H1 (cell line): ENCODE data around the gene LRBA. TPM values are rescaled to one million over a fixed set of nuclear protein-coding genes. Genes with fewer than 3 reads are reported as not detected.
"Not testable (repeated sequence)": the region's sequence is repeated elsewhere in the genome, so short reads cannot be mapped to it uniquely, and the experiment has no call there.

ENCODE experiments used
- CTCF ChIA-PET: fragments of 300-600 bp; sonication (Branson Sonifier 250); formaldehyde crosslinking; loops from one replicate; lab custom pipeline; 2021; ENCODE audit not compliant: partially characterized antibody; lab: Charles Lee
- POLR2A ChIA-PET: fragments of 300-600 bp; sonication (Branson Sonifier 250); formaldehyde crosslinking; loops from one replicate; lab custom pipeline; 2021; ENCODE audit warnings: inconsistent platforms; ENCODE audit not compliant: partially characterized antibody; lab: Charles Lee
- DNase-seq, 2 experiments: peaks; one replicate each; pipeline versions ENCODE4 v3.0.0 to v3.0.0-alpha.2; 2010 to 2022; ENCODE audit warnings: low spot score in 2 of 2, low read depth in 1 of 2, mixed read lengths in 1 of 2
- FAIRE-seq: peaks from 2 replicates; lab custom pipeline; 2011; peaks lifted over from hg19 to GRCh38; lab: Jason Lieb, UNC
- H2AFZ ChIP-seq: 2 replicates; pipeline ENCODE4 v1.8.1; 2012; ENCODE audit warnings: low read length, inconsistent platforms
- H2AK5ac ChIP-seq: 2 replicates; pipeline ENCODE4 v1.6.1; 2013; ENCODE audit warnings: low read depth, low read length
- H2BK120ac ChIP-seq: replicated peaks from 2 replicates; pipeline ENCODE3; 2013; ENCODE audit warnings: low read depth, low read length, inconsistent platforms
- H2BK12ac ChIP-seq: 2 replicates; pipeline ENCODE4 v1.6.1; 2013; ENCODE audit warnings: low read depth, low read length
- H2BK15ac ChIP-seq: 2 replicates; pipeline ENCODE4 v1.6.1; 2013; ENCODE audit warnings: low read length
- H2BK20ac ChIP-seq: 2 replicates; pipeline ENCODE4 v1.6.1; 2013; ENCODE audit warnings: low read length
- H2BK5ac ChIP-seq: 2 replicates; pipeline ENCODE4 v1.6.1; 2013; ENCODE audit warnings: low read depth, low read length
- H3K14ac ChIP-seq: 2 replicates; pipeline ENCODE4 v1.6.1; 2013; ENCODE audit warnings: inconsistent platforms; ENCODE audit not compliant: insufficient read length
- H3K18ac ChIP-seq: 2 replicates; pipeline ENCODE4 v1.6.1; 2013; ENCODE audit warnings: low read length; ENCODE audit errors: extremely low read depth
- H3K23ac ChIP-seq: 2 replicates; pipeline ENCODE4 v1.6.1; 2013; ENCODE audit warnings: inconsistent platforms; ENCODE audit not compliant: insufficient read length
- H3K23me2 ChIP-seq: 2 replicates; pipeline ENCODE4 v1.6.1; 2013; ENCODE audit warnings: low read depth, low read length
- H3K27ac ChIP-seq: 2 replicates; pipeline ENCODE4 v1.6.1; 2011; ENCODE audit warnings: low read depth, low read length, inconsistent platforms
- H3K27me3 ChIP-seq, 4 experiments: replicated peaks in 1 of 4; 1 replicate in 1 of 4; 2 replicates in 3 of 4; pipeline versions ENCODE4 v1.6.1 to v1.8.1; 2011 to 2013; ENCODE audit warnings: low read length in 3 of 4, mild to moderate bottlenecking in 3 of 4, inconsistent platforms in 2 of 4, mixed read lengths in 2 of 4, moderate library complexity in 1 of 4; ENCODE audit not compliant: control insufficient read depth in 3 of 4, insufficient read depth in 3 of 4; ENCODE audit errors: extremely low read depth in 1 of 4
- H3K36me3 ChIP-seq, 4 experiments: 2 replicates each; pipeline versions ENCODE4 v1.6.1 to v1.8.1; 2011 to 2013; ENCODE audit warnings: mild to moderate bottlenecking in 4 of 4, low read length in 3 of 4, moderate library complexity in 2 of 4, control low read depth in 1 of 4, inconsistent platforms in 1 of 4; ENCODE audit not compliant: insufficient read depth in 4 of 4, control insufficient read depth in 2 of 4
- H3K4ac ChIP-seq: replicated peaks from 2 replicates; pipeline ENCODE3; 2013; ENCODE audit warnings: low read length, low read depth, mixed read lengths, inconsistent platforms; ENCODE audit not compliant: insufficient read length
- H3K4me1 ChIP-seq, 4 experiments: replicated peaks in 1 of 4; 1 replicate in 1 of 4; 2 replicates in 3 of 4; pipeline versions ENCODE4 v1.6.1 to v1.8.1; 2011 to 2013; ENCODE audit warnings: low read length in 3 of 4, inconsistent platforms in 2 of 4, mixed read lengths in 1 of 4; ENCODE audit not compliant: insufficient read depth in 4 of 4, control insufficient read depth in 3 of 4
- H3K4me2 ChIP-seq, 2 experiments: 2 replicates each; pipeline versions ENCODE4 v1.6.1 to v1.8.1; 2011 to 2013; ENCODE audit warnings: low read depth in 2 of 2, low read length in 2 of 2, control low read depth in 1 of 2, inconsistent platforms in 1 of 2, mild to moderate bottlenecking in 1 of 2; ENCODE audit not compliant: insufficient read depth in 1 of 2
- H3K4me3 ChIP-seq, 4 experiments: fragments of 200-600, 300-600 bp in 1 of 4; sonication (generic), shearing (Covaris generic), sonication (Bioruptor Twin) in 1 of 4; 2 replicates each; pipeline versions ENCODE4 v1.5.1 to v1.8.1; 2011 to 2016; ENCODE audit warnings: low read length in 4 of 4, low read depth in 3 of 4, control low read depth in 2 of 4, inconsistent platforms in 2 of 4, mild to moderate bottlenecking in 2 of 4, mixed read lengths in 1 of 4, moderate library complexity in 1 of 4; ENCODE audit not compliant: insufficient read depth in 2 of 4; ENCODE audit errors: extremely low read depth in 1 of 4
- H3K56ac ChIP-seq: replicated peaks from 2 replicates; pipeline ENCODE3; 2013; ENCODE audit warnings: low read depth, mild to moderate bottlenecking, mixed read lengths, low read length, inconsistent platforms; ENCODE audit not compliant: insufficient read length
- H3K79me1 ChIP-seq: 2 replicates; pipeline ENCODE4 v1.6.1; 2013; ENCODE audit warnings: low read depth, low read length, control low read depth
- H3K79me2 ChIP-seq, 2 experiments: 2 replicates each; pipeline versions ENCODE4 v1.6.1 to v1.8.1; 2012 to 2013; ENCODE audit warnings: low read length in 2 of 2, mild to moderate bottlenecking in 2 of 2, inconsistent platforms in 1 of 2; ENCODE audit not compliant: insufficient read depth in 2 of 2, control insufficient read depth in 1 of 2
- H3K9ac ChIP-seq, 4 experiments: replicated peaks in 1 of 4; 1 replicate in 1 of 4; 2 replicates in 3 of 4; pipeline versions ENCODE4 v1.6.1 to v1.8.1; 2011 to 2013; ENCODE audit warnings: low read depth in 3 of 4, low read length in 3 of 4, control low read depth in 2 of 4, mild to moderate bottlenecking in 2 of 4, moderate library complexity in 2 of 4, inconsistent platforms in 1 of 4; ENCODE audit errors: extremely low read depth in 1 of 4
- H3K9me3 ChIP-seq, 2 experiments: 2 replicates each; pipeline versions ENCODE4 v1.6.1 to v1.8.1; 2012 to 2013; ENCODE audit warnings: mild to moderate bottlenecking in 2 of 2, moderate library complexity in 2 of 2, control low read depth in 1 of 2, inconsistent platforms in 1 of 2, low read depth in 1 of 2, low read length in 1 of 2, mixed read lengths in 1 of 2; ENCODE audit not compliant: insufficient read depth in 2 of 2
- H4K20me1 ChIP-seq, 2 experiments: replicated peaks in 1 of 2; 2 replicates each; pipeline versions ENCODE3 to v1.8.1; 2011 to 2013; ENCODE audit warnings: inconsistent platforms in 2 of 2, low read length in 2 of 2, mild to moderate bottlenecking in 1 of 2; ENCODE audit not compliant: insufficient read depth in 2 of 2, control insufficient read depth in 1 of 2
- H4K5ac ChIP-seq: 2 replicates; pipeline ENCODE4 v1.6.1; 2013; ENCODE audit warnings: low read length, low read depth, mixed read lengths, inconsistent platforms; ENCODE audit not compliant: insufficient read length
- H4K8ac ChIP-seq: 2 replicates; pipeline ENCODE4 v1.8.0; 2013; ENCODE audit warnings: mild to moderate bottlenecking, moderate library complexity, low read length, inconsistent platforms; ENCODE audit not compliant: insufficient read depth; ENCODE audit errors: extremely low read depth
- H4K91ac ChIP-seq: replicated peaks from 2 replicates; pipeline ENCODE3; 2013; ENCODE audit warnings: low read length, mixed read lengths, inconsistent platforms; ENCODE audit not compliant: insufficient read length
- E2F6 ChIP-seq: IDR thresholded peaks from 2 replicates; pipeline ENCODE4 v1.6.1; 2012; ENCODE audit warnings: inconsistent platforms
- KDM1A ChIP-seq: fragments of 200-600, 300-600 bp; sonication (generic); IDR thresholded peaks from 2 replicates; pipeline ENCODE4 v1.7.1; 2016; ENCODE audit warnings: mild to moderate bottlenecking, low read length, borderline replicate concordance
- WGBS, 2 experiments: shearing (Covaris generic) in 1 of 2; methylation state at CpG; one replicate each; pipeline versions ENCODE4 v1.1.6 to v1.1.7; 2013 to 2015; ENCODE audit warnings: low lambda C conversion rate in 2 of 2, mixed read lengths in 2 of 2, inconsistent platforms in 1 of 2, low coverage in 1 of 2, missing lambda C conversion rate in 1 of 2; ENCODE audit not compliant: insufficient replicate concordance in 2 of 2, insufficient coverage in 1 of 2, insufficient read length in 1 of 2; ENCODE audit errors: extremely low coverage in 1 of 2, missing lambda C conversion rate in 1 of 2; 5-methylcytosine and 5-hydroxymethylcytosine counted together
- polyA plus RNA-seq, 7 experiments: library from polyadenylated mRNA; depleted of rRNA in 3 of 7; stranded (reverse) in 5 of 7; unstranded in 2 of 7; fragments of >200 nt in 5 of 7; fragments of 200-250 nt in 2 of 7; gene quantifications; 1 replicate in 5 of 7; 2 replicates in 1 of 7; 4 replicates in 1 of 7; pipeline versions ENCODE4 v1.2.1 to v1.2.3, GENCODE V29; 2011 to 2013; ENCODE audit warnings: missing spikeins in 2 of 7, mixed read lengths in 2 of 7
- total RNA-seq: library from RNA; stranded (reverse); fragmentation: NEBNext Ultra II Directional; extraction: Animal tissue kit (Norgen Biotek cat#: 25700); gene quantifications from 2 replicates; pipeline ENCODE4 v1.2.1, GENCODE V29; 2021

LRBA gene
- total and polyA plus RNA-seq, 2 of the 8 experiments (the other 6 are each of a cell fraction or from before 2014, with no cell fraction given) = 54.6 to 83.2 TPM

DNA sequence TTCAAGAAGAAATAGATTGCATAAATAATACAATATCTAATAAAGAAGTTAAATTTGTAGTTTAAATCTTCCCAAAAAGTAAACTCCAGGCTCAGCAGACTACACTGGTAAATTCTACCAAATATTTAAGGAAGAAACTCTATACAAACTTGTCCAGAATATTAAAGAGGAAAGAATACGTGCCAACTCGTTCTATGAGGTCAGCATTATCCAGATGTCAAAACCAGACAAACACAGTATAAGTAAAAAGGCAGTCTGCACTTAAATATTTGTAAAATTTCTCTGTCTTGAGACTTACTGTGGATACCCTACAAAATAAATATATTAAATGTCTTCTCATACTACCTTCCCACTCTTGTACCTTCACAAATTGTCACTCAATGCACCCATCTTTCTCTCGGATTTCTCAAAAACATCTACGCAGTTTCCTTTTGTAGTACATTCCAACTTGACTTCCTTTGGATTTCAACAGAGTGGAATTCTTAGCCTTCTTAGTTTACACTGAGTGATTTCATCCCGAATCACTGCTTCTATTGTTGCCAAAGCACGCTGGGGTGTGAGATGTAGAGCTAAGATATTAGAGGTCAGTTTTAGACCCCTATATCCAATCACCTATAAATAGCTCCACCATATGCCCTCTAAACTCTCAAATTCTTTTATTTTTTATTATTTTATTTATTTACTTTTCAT, 504.8 kb downstream of the LRBA start (continued):
- no peak for TF ChIP-seq KDM1A
- no peak for TF ChIP-seq E2F6

GRCh38 chr4:150507656-150508055, 507.4 kb downstream of the LRBA start:
- H3K23me2 ChIP-seq, H3K4me2 ChIP-seq, H3K36me3 ChIP-seq, H3K4ac ChIP-seq, H3K79me1 ChIP-seq, H4K91ac ChIP-seq, H3K9me3 ChIP-seq, DNase-seq, H2AFZ ChIP-seq, H2BK15ac ChIP-seq, H4K5ac ChIP-seq, H3K56ac ChIP-seq, CTCF ChIA-PET, H4K20me1 ChIP-seq, FAIRE-seq, H3K14ac ChIP-seq, H3K27ac ChIP-seq, H2BK120ac ChIP-seq, H3K18ac ChIP-seq, POLR2A ChIA-PET, H3K23ac ChIP-seq, H3K4me3 ChIP-seq, H3K9ac ChIP-seq, H3K79me2 ChIP-seq, H2AK5ac ChIP-seq, H4K8ac ChIP-seq, H3K27me3 ChIP-seq, H2BK5ac ChIP-seq, H2BK20ac ChIP-seq, H3K4me1 ChIP-seq, H2BK12ac ChIP-seq: not testable (repeated sequence)
- WGBS, 2 experiments = 100% methylated on average over 3 of the region's 3 CpGs; no CpG with 5 or more reads in 1 of the 2 experiments
